C4-2B (cell line): ENCODE data around the gene CNTNAP5.
A peak's percentile ranks its signal among the peaks of the same experiment; 100 is the strongest.

ENCODE experiments used
- H3K27ac ChIP-seq: fragments of 450-650 bp; 2 replicates; pipeline ENCODE4 v1.5.1; 2017
- ZFX ChIP-seq: fragments of 450-650 bp; IDR thresholded peaks from 2 replicates; pipeline ENCODE4 v1.6.1; 2017
- TF ChIP-seq, protein P1 (sequence below): fragments of 450-650 bp; conservative IDR thresholded peaks from 2 replicates; pipeline ENCODE4 v1.5.1; 2017; ENCODE audit warnings: mild to moderate bottlenecking

CNTNAP5 gene

DNA sequence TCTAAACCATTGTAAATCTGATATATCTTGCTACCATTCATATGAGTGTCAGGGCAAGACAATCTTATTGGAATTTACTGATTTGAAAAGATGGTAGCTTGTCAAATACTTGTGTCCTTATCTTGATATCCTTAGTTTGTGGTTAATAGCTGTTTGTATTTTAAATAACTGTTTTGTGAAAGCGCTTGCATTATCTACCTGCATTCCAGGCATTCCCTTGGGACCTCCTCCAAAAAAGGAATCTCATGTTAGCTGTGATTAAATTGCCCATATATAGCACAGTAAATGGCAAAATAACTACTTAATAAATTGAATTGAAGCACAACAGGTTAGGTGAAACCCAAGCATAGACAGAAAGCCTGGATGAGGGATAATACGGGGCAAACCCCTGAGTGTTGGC is 13.9 kb downstream of the CNTNAP5 start:
- TF ChIP-seq ZFX, result no peak
- TF ChIP-seq, protein P1, sequence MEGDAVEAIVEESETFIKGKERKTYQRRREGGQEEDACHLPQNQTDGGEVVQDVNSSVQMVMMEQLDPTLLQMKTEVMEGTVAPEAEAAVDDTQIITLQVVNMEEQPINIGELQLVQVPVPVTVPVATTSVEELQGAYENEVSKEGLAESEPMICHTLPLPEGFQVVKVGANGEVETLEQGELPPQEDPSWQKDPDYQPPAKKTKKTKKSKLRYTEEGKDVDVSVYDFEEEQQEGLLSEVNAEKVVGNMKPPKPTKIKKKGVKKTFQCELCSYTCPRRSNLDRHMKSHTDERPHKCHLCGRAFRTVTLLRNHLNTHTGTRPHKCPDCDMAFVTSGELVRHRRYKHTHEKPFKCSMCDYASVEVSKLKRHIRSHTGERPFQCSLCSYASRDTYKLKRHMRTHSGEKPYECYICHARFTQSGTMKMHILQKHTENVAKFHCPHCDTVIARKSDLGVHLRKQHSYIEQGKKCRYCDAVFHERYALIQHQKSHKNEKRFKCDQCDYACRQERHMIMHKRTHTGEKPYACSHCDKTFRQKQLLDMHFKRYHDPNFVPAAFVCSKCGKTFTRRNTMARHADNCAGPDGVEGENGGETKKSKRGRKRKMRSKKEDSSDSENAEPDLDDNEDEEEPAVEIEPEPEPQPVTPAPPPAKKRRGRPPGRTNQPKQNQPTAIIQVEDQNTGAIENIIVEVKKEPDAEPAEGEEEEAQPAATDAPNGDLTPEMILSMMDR, result no peak
- no peak overlapping the region for H3K27ac ChIP-seq

DNA sequence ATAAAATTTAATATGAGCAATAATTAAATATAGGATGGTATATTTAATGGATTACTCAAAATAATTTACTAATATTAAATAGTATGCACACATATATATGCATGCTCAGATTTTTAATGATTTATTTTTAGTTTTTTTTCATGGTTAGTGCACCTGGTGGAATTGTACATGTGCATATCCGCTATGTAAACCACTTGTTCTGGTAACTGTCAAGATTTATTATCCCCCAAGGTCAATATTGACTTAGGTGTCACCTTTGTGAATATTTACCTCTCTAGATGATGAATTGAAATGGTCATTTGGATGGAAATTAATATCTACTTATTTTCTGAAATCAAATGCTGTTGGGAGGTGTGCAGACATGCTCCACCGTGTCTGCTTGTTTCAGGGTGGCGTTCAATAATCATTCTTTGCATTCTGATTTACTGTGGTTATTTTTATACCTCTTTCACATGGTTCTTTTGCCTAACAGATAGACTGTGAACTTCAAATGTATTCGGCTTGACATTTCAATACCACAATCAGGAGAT is 14.7 kb downstream of the CNTNAP5 start:
- H3K27ac ChIP-seq, result no peak overlapping the region

DNA sequence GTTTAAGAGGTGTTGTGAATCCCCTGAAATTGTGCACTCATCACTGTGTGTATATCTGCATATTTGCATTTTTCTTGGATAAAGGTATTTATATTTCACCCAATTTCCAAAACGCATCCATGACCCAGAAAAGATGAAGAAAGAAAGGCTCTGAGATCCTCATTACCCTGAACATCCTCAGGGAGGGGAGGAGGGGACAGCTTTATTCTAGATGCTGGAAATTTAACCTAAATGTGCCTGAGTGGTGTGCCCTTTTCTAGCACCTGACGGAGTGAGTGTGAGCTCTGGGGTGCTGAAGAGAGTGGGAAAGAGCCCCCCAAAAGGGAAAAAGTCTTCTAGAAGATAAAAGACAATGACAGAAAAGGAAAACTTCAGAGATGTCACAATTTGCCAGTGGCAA is 20.8 kb downstream of the CNTNAP5 start:
- TF ChIP-seq ZFX, result no peak
- TF ChIP-seq, protein P1, result no peak
- H3K27ac ChIP-seq, result no peak overlapping the region

More for the DNA sequence above, 14.7 kb downstream of the CNTNAP5 start:
- TF ChIP-seq ZFX, result no peak
- TF ChIP-seq, protein P1, result no peak

DNA sequence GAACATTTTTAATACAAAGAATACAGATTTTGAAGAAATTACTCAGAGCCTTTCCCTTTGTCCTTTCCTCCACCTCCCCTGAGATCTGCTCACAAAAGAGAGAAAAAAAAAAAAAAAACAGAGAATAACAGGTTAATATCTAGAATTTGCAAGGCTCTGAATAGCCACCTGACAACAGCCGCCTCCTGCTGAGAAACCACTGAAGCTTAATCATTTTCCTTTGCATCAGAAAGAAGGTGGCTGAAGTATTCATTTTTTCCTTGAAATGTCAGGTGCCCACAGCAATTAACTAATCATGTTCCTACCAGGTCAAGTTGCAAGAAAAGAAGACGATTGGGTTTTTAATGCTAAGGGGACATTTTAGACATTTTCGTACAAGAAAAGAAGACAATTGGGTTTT is 21.2 kb downstream of the CNTNAP5 start:
- no peak overlapping the region for H3K27ac ChIP-seq

DNA sequence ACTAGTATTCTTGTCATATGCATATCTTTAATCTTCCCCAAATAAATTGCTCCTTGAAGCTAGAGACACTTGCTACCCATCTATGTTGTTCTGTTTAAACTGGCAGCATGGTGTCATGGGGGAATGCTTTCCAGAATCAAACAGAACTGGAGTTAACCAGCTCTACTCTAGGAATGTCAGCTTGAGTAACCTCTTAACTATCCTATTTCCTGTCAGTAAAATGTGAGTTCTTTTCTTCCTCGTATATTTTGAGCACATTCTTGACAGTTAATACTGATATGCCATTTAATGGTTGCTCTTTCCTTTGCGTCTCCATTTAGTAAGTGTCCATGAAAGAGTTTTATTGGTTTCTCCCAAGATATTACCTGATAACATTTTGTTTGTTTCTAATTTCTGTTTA is 23.0 kb downstream of the CNTNAP5 start:
- no peak for TF ChIP-seq ZFX
- TF ChIP-seq, protein P1, result no peak
- H3K27ac ChIP-seq, result peak overlapping the region; percentile 75; the same call in 1 of the 2 replicates

More for the DNA sequence above, 21.2 kb downstream of the CNTNAP5 start:
- TF ChIP-seq, protein P1, result no peak
- TF ChIP-seq ZFX, result no peak

DNA sequence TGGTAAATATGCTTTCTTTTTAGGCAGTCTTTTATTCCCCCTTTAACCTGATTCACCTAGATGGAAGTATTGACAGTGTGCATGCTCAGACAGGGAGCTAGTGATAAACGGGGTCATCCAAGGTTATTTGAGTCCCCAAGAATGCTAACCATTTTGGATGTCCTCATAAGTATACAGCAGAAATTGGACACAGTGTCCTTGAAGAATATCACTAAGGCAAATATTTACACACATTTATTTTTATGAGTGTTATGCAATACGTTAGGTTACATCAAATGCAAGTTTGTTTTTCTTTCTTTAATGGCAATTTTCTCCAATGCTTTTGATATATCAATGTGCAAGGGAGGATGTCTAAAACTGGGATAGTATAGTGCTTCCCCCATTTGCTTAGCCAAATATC is 23.6 kb downstream of the CNTNAP5 start:
- TF ChIP-seq ZFX, result no peak
- TF ChIP-seq, protein P1, result no peak
- peak overlapping the region; percentile 82; the same call in 1 of the 2 replicates for H3K27ac ChIP-seq

DNA sequence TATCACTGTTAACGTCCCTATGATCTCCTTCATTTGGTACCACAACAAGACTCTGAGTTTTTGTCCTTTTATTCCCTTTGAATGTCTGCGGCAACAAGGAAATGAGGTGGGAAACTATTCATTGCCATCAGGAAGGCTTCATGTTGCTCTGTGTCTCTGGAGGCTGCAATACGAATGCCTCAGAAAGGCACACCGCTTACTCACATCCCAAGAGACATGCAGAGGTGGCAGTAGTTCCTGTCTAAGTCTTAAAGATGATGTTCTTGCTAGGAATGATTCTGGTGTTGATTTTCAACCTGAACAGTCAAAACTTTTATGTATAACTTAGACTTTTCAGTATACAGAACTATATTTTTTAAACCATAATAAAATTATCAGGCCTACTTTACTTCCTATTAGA is 24.0 kb downstream of the CNTNAP5 start:
- TF ChIP-seq ZFX, result no peak
- TF ChIP-seq, protein P1, result no peak
- peak overlapping the region; percentile 82; the same call in 1 of the 2 replicates for H3K27ac ChIP-seq
